HG03520 (cell line): ENCODE data around the gene ZIC3.

Source experiments
- ATAC-seq: cut with Tn5 transposase; IDR thresholded peaks from one replicate; pipeline ENCODE4 v1.9.1; 2021; ENCODE audit warnings: mild to moderate bottlenecking, moderate library complexity; ENCODE audit not compliant: unreplicated experiment

Gene ZIC3

DNA sequence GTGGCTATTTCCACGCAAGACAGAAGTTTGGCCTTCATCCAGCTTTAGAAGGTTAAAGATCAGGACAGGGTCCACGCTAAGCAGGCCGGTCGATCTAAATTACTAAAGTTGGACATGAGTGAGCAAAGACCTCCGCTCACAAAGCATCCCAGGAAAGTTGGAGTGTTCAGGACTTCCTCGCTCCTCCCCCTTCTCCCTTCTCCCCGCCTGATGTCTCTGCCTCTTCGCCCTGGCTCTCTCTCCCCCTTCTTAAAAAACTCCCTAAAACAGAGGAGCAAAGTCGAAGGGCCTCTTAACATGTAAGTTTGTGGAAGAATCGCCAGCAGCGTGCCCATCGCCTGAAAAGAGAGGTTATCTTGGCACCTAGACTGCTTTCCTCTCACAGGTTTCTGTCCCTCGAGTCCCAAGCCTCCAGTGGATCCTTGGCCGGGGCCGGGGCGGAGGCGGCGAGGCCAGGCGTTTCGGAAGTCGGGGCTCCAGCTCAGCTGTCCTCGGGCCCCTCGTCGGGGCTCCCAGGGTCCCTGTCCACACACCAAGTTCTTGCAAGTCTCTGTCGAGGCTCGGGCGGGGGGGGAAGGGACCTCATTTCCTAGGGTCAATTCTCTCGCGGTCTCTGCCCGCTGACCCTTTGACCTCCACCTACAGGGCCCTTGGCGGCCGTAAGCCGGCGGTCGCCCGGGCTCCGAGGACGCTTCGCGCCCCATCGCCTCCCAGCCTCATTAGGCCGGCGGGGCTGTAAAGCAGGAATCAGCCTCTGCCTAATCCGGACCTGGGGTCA lies 7.6 kb downstream of the ZIC3 start:
- no peak for ATAC-seq

DNA sequence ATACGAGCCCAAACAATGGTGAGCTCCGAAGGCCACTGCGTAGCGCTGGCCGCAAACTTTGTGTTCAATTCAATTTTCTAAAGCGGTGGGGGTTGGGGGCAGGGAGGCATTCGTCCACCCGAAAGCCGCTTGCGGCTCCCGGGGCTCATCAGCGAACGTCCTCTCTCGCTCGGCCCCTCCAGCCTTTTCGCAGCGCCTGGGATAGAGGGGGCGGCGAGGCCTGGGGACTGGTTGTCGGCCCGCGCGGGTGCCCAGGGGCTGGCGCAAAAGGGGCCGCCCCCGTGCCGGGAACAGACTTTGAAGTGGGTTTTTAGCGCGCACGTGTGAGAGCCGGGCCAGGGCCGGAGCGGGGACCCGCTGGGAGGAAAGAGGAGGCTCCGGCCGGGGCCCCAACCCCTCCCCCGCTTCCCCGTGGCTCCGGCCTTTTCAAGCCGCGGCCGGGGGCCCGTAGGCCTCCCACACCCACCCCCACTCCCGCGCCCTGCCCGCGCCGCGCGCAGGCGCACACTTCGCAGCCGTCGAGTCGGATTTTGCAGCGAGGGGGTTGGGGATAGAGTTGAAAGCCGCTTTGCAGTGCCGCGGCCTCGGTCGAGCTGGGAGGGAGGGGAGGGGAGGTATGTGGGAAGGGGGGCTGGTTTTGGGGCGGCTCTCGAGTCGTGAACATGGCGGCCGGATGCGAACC lies 8.3 kb downstream of the ZIC3 start:
- no peak for ATAC-seq

DNA sequence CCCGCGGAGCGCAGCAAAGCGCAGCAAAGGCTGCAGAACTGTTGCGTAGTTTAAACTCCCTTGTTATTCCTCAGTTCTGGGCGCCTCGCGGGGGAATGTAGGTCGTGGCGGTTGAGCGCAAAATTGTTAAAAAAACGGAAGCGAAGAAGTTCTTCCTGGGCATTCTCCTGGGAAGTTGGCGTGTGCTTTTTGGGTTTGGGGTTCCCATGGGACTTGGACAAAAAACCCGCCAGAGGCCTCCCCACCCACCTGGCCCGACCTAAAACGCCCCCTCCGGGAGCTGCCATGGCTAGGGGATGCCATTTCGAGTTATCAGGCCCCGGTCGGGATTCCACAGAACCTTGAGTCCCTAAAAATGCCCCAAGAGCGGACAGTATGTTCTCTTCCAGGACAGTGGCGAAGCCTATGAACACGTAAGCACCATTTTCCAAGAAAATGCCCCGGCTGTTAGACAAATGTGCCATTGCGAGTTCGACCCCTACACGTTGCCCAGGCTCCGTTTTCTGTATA lies 8.9 kb downstream of the ZIC3 start:
- ATAC-seq, result no peak

DNA sequence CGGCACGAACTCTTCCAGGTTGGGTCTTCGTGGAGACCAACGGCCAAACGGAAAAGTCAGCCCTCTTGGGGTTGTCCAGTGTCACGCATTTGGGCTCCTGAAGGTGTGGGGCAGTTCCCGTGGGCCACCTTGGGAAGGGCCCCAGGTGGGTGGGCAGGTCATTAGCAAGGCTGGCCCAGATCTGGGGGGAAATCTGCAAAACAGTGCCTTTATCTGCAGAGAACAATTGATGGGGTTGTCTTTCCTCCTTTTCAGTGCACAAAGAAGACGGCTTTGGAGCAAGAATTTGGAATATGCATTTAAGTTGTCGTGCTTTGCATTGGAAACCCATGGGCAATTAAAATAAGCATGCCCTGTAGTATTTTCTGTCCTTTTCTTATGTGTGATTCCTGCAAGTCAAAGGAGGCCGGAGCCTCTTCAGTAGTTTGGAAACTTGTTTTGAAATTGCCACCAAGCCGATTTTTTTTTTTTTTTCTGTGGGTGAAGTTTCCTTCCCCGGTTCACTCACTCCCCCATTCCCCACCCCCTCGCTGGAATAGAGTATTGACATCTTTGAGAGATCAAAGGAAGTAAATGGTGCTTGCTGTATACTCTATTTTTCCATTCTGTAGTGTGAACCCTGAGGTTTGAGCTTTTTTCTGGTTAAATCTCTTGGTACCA lies 9.8 kb downstream of the ZIC3 start:
- no peak for ATAC-seq

DNA sequence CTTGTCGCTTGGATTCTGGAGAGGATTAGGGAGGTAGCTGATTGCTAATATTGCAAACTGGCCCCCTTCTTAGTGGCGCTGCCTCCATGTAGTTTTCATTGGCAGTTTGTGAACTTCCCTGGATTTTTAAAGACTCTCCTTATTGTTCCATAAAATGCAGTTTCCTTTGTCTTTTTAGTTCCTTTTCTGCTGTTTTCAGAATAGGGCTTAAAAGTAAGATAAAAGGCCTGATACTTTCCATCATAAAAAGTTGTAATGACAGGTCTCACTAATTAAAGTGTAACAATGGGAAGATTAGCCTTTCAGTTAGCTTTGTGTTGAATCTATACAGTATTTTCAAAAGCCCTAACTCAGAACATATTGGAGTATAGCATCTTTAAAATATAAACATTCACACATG lies 21.2 kb downstream of the ZIC3 start:
- no peak for ATAC-seq

DNA sequence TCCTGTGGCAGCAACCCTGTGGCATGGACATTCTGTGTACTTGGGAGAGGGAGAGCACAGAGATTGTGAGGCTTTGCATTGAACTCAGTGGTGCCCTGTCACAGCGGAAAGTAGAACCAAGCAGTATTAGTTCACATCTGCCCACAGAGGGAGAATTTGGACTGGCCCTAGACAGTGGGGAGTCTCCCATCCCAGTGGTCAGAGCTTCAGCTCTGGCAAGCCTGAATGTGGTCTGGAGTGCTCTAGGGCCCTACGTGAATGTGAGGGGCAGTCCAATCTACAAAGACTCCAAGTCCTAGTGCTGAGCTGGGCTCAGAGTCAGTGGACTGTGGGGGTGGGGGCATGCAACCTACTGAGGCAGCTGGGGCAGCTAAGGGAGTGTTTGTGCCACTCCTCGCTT lies 34.8 kb downstream of the ZIC3 start:
- ATAC-seq, result no peak
